HT-29 (cell line): ENCODE data around the gene MPRIP. TPM values are rescaled to one million over a fixed set of nuclear protein-coding genes. Genes with fewer than 3 reads are reported as not detected.
"Not testable (repeated sequence)": the region's sequence is repeated elsewhere in the genome, so short reads cannot be mapped to it uniquely, and the experiment has no call there.

Source experiments
- DNase-seq: peaks from one replicate; pipeline ENCODE4 v3.0.0-alpha.2; 2015; ENCODE audit warnings: low spot score
- total RNA-seq: library from RNA; depleted of rRNA; stranded (reverse); fragments of >200 nt; shearing (Covaris generic); gene quantifications from 2 replicates; pipeline ENCODE4 v1.2.3, GENCODE V29; 2014

MPRIP gene
- total RNA-seq, 1 experiment from 2014 or later = 162 TPM

GRCh38 chr17:17182598-17183136, 140.4 kb downstream of the MPRIP start:
- DNase-seq = no peak

GRCh38 chr17:17183744-17184143, 141.5 kb downstream of the MPRIP start:
- DNase-seq = no peak

GRCh38 chr17:17184985-17185757, 142.9 kb downstream of the MPRIP start:
- not testable (repeated sequence) for DNase-seq

GRCh38 chr17:17186051-17186450, 143.8 kb downstream of the MPRIP start:
- peak; percentile 53 for DNase-seq

GRCh38 chr17:17186551-17187505, 144.6 kb downstream of the MPRIP start:
- DNase-seq = no peak

- DNase-seq = no peak
These were observed 146.3 kb downstream of the MPRIP start for GRCh38 chr17:17188586-17188985.

- no peak for DNase-seq
These were observed 147.3 kb downstream of the MPRIP start for GRCh38 chr17:17189559-17189958.

- DNase-seq = no peak
These were observed 147.9 kb downstream of the MPRIP start for GRCh38 chr17:17190188-17190587.

- no peak for DNase-seq
These were observed 149.1 kb downstream of the MPRIP start for GRCh38 chr17:17191346-17191792.

- DNase-seq = no peak
These were observed 149.7 kb downstream of the MPRIP start for GRCh38 chr17:17191961-17192381.

GRCh38 chr17:17195466-17195865, 153.2 kb downstream of the MPRIP start:
- DNase-seq = not testable (repeated sequence)

- no peak for DNase-seq
These were observed 154.5 kb downstream of the MPRIP start for GRCh38 chr17:17196776-17197175.

GRCh38 chr17:17198281-17198680, 156.0 kb downstream of the MPRIP start:
- no peak for DNase-seq

GRCh38 chr17:17200311-17200710, 158.1 kb downstream of the MPRIP start:
- no peak for DNase-seq

GRCh38 chr17:17200831-17201230, 158.6 kb downstream of the MPRIP start:
- DNase-seq = no peak

- no peak for DNase-seq
These were observed 159.0 kb downstream of the MPRIP start for GRCh38 chr17:17201271-17201670.

- no peak for DNase-seq
These were observed 159.7 kb downstream of the MPRIP start for GRCh38 chr17:17201907-17202306.

- DNase-seq = no peak
These were observed 161.0 kb downstream of the MPRIP start for GRCh38 chr17:17203173-17203730.

GRCh38 chr17:17204041-17204591, 161.9 kb downstream of the MPRIP start:
- DNase-seq = no peak

- no peak for DNase-seq
These were observed 162.5 kb downstream of the MPRIP start for GRCh38 chr17:17204635-17205231.
